H1 (cell line): ENCODE measurements around the gene KRTAP2-3. TPM values are rescaled to one million over a fixed set of nuclear protein-coding genes. Genes with fewer than 3 reads are reported as not detected.
A peak's percentile ranks its signal among the peaks of the same experiment; 100 is the strongest.

Experiments used
- CTCF ChIA-PET: fragments of 300-600 bp; sonication (Branson Sonifier 250); formaldehyde crosslinking; loops from one replicate; lab custom pipeline; 2021; ENCODE audit not compliant: partially characterized antibody; lab: Charles Lee
- POLR2A ChIA-PET: fragments of 300-600 bp; sonication (Branson Sonifier 250); formaldehyde crosslinking; loops from one replicate; lab custom pipeline; 2021; ENCODE audit warnings: inconsistent platforms; ENCODE audit not compliant: partially characterized antibody; lab: Charles Lee
- DNase-seq, 2 experiments: peaks; one replicate each; pipeline versions ENCODE4 v3.0.0 to v3.0.0-alpha.2; 2010 to 2022; ENCODE audit warnings: low spot score in 2 of 2, low read depth in 1 of 2, mixed read lengths in 1 of 2
- FAIRE-seq: peaks from 2 replicates; lab custom pipeline; 2011; peaks lifted over from hg19 to GRCh38; lab: Jason Lieb, UNC
- H2AFZ ChIP-seq: 2 replicates; pipeline ENCODE4 v1.8.1; 2012; ENCODE audit warnings: low read length, inconsistent platforms
- H2AK5ac ChIP-seq: 2 replicates; pipeline ENCODE4 v1.6.1; 2013; ENCODE audit warnings: low read depth, low read length
- H2BK120ac ChIP-seq: replicated peaks from 2 replicates; pipeline ENCODE3; 2013; ENCODE audit warnings: low read depth, low read length, inconsistent platforms
- H2BK12ac ChIP-seq: 2 replicates; pipeline ENCODE4 v1.6.1; 2013; ENCODE audit warnings: low read depth, low read length
- H2BK15ac ChIP-seq: 2 replicates; pipeline ENCODE4 v1.6.1; 2013; ENCODE audit warnings: low read length
- H2BK20ac ChIP-seq: 2 replicates; pipeline ENCODE4 v1.6.1; 2013; ENCODE audit warnings: low read length
- H2BK5ac ChIP-seq: 2 replicates; pipeline ENCODE4 v1.6.1; 2013; ENCODE audit warnings: low read depth, low read length
- H3K14ac ChIP-seq: 2 replicates; pipeline ENCODE4 v1.6.1; 2013; ENCODE audit warnings: inconsistent platforms; ENCODE audit not compliant: insufficient read length
- H3K18ac ChIP-seq: 2 replicates; pipeline ENCODE4 v1.6.1; 2013; ENCODE audit warnings: low read length; ENCODE audit errors: extremely low read depth
- H3K23ac ChIP-seq: 2 replicates; pipeline ENCODE4 v1.6.1; 2013; ENCODE audit warnings: inconsistent platforms; ENCODE audit not compliant: insufficient read length
- H3K23me2 ChIP-seq: 2 replicates; pipeline ENCODE4 v1.6.1; 2013; ENCODE audit warnings: low read depth, low read length
- H3K27ac ChIP-seq: 2 replicates; pipeline ENCODE4 v1.6.1; 2011; ENCODE audit warnings: low read depth, low read length, inconsistent platforms
- H3K27me3 ChIP-seq, 4 experiments: replicated peaks in 1 of 4; 1 replicate in 1 of 4; 2 replicates in 3 of 4; pipeline versions ENCODE4 v1.6.1 to v1.8.1; 2011 to 2013; ENCODE audit warnings: low read length in 3 of 4, mild to moderate bottlenecking in 3 of 4, inconsistent platforms in 2 of 4, mixed read lengths in 2 of 4, moderate library complexity in 1 of 4; ENCODE audit not compliant: control insufficient read depth in 3 of 4, insufficient read depth in 3 of 4; ENCODE audit errors: extremely low read depth in 1 of 4
- H3K36me3 ChIP-seq, 4 experiments: 2 replicates each; pipeline versions ENCODE4 v1.6.1 to v1.8.1; 2011 to 2013; ENCODE audit warnings: mild to moderate bottlenecking in 4 of 4, low read length in 3 of 4, moderate library complexity in 2 of 4, control low read depth in 1 of 4, inconsistent platforms in 1 of 4; ENCODE audit not compliant: insufficient read depth in 4 of 4, control insufficient read depth in 2 of 4
- H3K4ac ChIP-seq: replicated peaks from 2 replicates; pipeline ENCODE3; 2013; ENCODE audit warnings: low read length, low read depth, mixed read lengths, inconsistent platforms; ENCODE audit not compliant: insufficient read length
- H3K4me1 ChIP-seq, 4 experiments: replicated peaks in 1 of 4; 1 replicate in 1 of 4; 2 replicates in 3 of 4; pipeline versions ENCODE4 v1.6.1 to v1.8.1; 2011 to 2013; ENCODE audit warnings: low read length in 3 of 4, inconsistent platforms in 2 of 4, mixed read lengths in 1 of 4; ENCODE audit not compliant: insufficient read depth in 4 of 4, control insufficient read depth in 3 of 4
- H3K4me2 ChIP-seq, 2 experiments: 2 replicates each; pipeline versions ENCODE4 v1.6.1 to v1.8.1; 2011 to 2013; ENCODE audit warnings: low read depth in 2 of 2, low read length in 2 of 2, control low read depth in 1 of 2, inconsistent platforms in 1 of 2, mild to moderate bottlenecking in 1 of 2; ENCODE audit not compliant: insufficient read depth in 1 of 2
- H3K4me3 ChIP-seq, 4 experiments: fragments of 200-600, 300-600 bp in 1 of 4; sonication (generic), shearing (Covaris generic), sonication (Bioruptor Twin) in 1 of 4; 2 replicates each; pipeline versions ENCODE4 v1.5.1 to v1.8.1; 2011 to 2016; ENCODE audit warnings: low read length in 4 of 4, low read depth in 3 of 4, control low read depth in 2 of 4, inconsistent platforms in 2 of 4, mild to moderate bottlenecking in 2 of 4, mixed read lengths in 1 of 4, moderate library complexity in 1 of 4; ENCODE audit not compliant: insufficient read depth in 2 of 4; ENCODE audit errors: extremely low read depth in 1 of 4
- H3K56ac ChIP-seq: replicated peaks from 2 replicates; pipeline ENCODE3; 2013; ENCODE audit warnings: low read depth, mild to moderate bottlenecking, mixed read lengths, low read length, inconsistent platforms; ENCODE audit not compliant: insufficient read length
- H3K79me1 ChIP-seq: 2 replicates; pipeline ENCODE4 v1.6.1; 2013; ENCODE audit warnings: low read depth, low read length, control low read depth
- H3K79me2 ChIP-seq, 2 experiments: 2 replicates each; pipeline versions ENCODE4 v1.6.1 to v1.8.1; 2012 to 2013; ENCODE audit warnings: low read length in 2 of 2, mild to moderate bottlenecking in 2 of 2, inconsistent platforms in 1 of 2; ENCODE audit not compliant: insufficient read depth in 2 of 2, control insufficient read depth in 1 of 2
- H3K9ac ChIP-seq, 4 experiments: replicated peaks in 1 of 4; 1 replicate in 1 of 4; 2 replicates in 3 of 4; pipeline versions ENCODE4 v1.6.1 to v1.8.1; 2011 to 2013; ENCODE audit warnings: low read depth in 3 of 4, low read length in 3 of 4, control low read depth in 2 of 4, mild to moderate bottlenecking in 2 of 4, moderate library complexity in 2 of 4, inconsistent platforms in 1 of 4; ENCODE audit errors: extremely low read depth in 1 of 4
- H3K9me3 ChIP-seq, 2 experiments: 2 replicates each; pipeline versions ENCODE4 v1.6.1 to v1.8.1; 2012 to 2013; ENCODE audit warnings: mild to moderate bottlenecking in 2 of 2, moderate library complexity in 2 of 2, control low read depth in 1 of 2, inconsistent platforms in 1 of 2, low read depth in 1 of 2, low read length in 1 of 2, mixed read lengths in 1 of 2; ENCODE audit not compliant: insufficient read depth in 2 of 2
- H4K20me1 ChIP-seq, 2 experiments: replicated peaks in 1 of 2; 2 replicates each; pipeline versions ENCODE3 to v1.8.1; 2011 to 2013; ENCODE audit warnings: inconsistent platforms in 2 of 2, low read length in 2 of 2, mild to moderate bottlenecking in 1 of 2; ENCODE audit not compliant: insufficient read depth in 2 of 2, control insufficient read depth in 1 of 2
- H4K5ac ChIP-seq: 2 replicates; pipeline ENCODE4 v1.6.1; 2013; ENCODE audit warnings: low read length, low read depth, mixed read lengths, inconsistent platforms; ENCODE audit not compliant: insufficient read length
- H4K8ac ChIP-seq: 2 replicates; pipeline ENCODE4 v1.8.0; 2013; ENCODE audit warnings: mild to moderate bottlenecking, moderate library complexity, low read length, inconsistent platforms; ENCODE audit not compliant: insufficient read depth; ENCODE audit errors: extremely low read depth
- H4K91ac ChIP-seq: replicated peaks from 2 replicates; pipeline ENCODE3; 2013; ENCODE audit warnings: low read length, mixed read lengths, inconsistent platforms; ENCODE audit not compliant: insufficient read length
- ASH2L ChIP-seq: fragments of 200-600, 300-600 bp; sonication (generic); IDR thresholded peaks from one replicate; pipeline ENCODE4 v1.7.1; 2017; ENCODE audit warnings: low read length
- CBX5 ChIP-seq: fragments of 300-800, 300-1000 bp; sonication (generic); IDR thresholded peaks from 2 replicates; pipeline ENCODE4 v1.7.1; 2016; ENCODE audit warnings: antibody characterized with exemption, low read length, low read depth
- MAFK ChIP-seq: IDR thresholded peaks from 2 replicates; pipeline ENCODE4 v1.6.1; 2012; ENCODE audit warnings: low read depth, mild to moderate bottlenecking, improper control_type of control experiment, low read length
- SUZ12 ChIP-seq: fragments of 200-600 bp; sonication (generic); IDR thresholded peaks from 2 replicates; pipeline ENCODE4 v1.6.1; 2012; ENCODE audit warnings: mild to moderate bottlenecking, inconsistent platforms, low read length, moderate library complexity, mixed read lengths
- WGBS, 2 experiments: shearing (Covaris generic) in 1 of 2; methylation state at CpG; one replicate each; pipeline versions ENCODE4 v1.1.6 to v1.1.7; 2013 to 2015; ENCODE audit warnings: low lambda C conversion rate in 2 of 2, mixed read lengths in 2 of 2, inconsistent platforms in 1 of 2, low coverage in 1 of 2, missing lambda C conversion rate in 1 of 2; ENCODE audit not compliant: insufficient replicate concordance in 2 of 2, insufficient coverage in 1 of 2, insufficient read length in 1 of 2; ENCODE audit errors: extremely low coverage in 1 of 2, missing lambda C conversion rate in 1 of 2; 5-methylcytosine and 5-hydroxymethylcytosine counted together
- polyA plus RNA-seq, 7 experiments: library from polyadenylated mRNA; depleted of rRNA in 3 of 7; stranded (reverse) in 5 of 7; unstranded in 2 of 7; fragments of >200 nt in 5 of 7; fragments of 200-250 nt in 2 of 7; gene quantifications; 1 replicate in 5 of 7; 2 replicates in 1 of 7; 4 replicates in 1 of 7; pipeline versions ENCODE4 v1.2.1 to v1.2.3, GENCODE V29; 2011 to 2013; ENCODE audit warnings: missing spikeins in 2 of 7, mixed read lengths in 2 of 7
- total RNA-seq: library from RNA; stranded (reverse); fragmentation: NEBNext Ultra II Directional; extraction: Animal tissue kit (Norgen Biotek cat#: 25700); gene quantifications from 2 replicates; pipeline ENCODE4 v1.2.1, GENCODE V29; 2021

The KRTAP2-3 gene
- total and polyA plus RNA-seq, 2 of the 8 experiments (the other 6 are each of a cell fraction or from before 2014, with no cell fraction given): not detected

- POLR2A ChIA-PET: no interaction called here
- Histone ChIP-seq H3K4ac (no peak overlapping the region), H2BK120ac (no peak overlapping the region), H3K23ac (no peak overlapping the region), H3K4me3 (no peak overlapping the region), H3K4me1 (no peaks in the 10 kb centered on the region), H3K27me3 (no peaks in the 10 kb centered on the region; a peak in 1 of 7 replicates), H2AK5ac (no peak overlapping the region), H3K56ac (no peak overlapping the region), H2BK5ac (no peak overlapping the region), H4K5ac (no peak overlapping the region), H2BK15ac (no peak overlapping the region), H3K9me3 (no peaks in the 10 kb centered on the region), H3K14ac (no peak overlapping the region), H2BK20ac (no peak overlapping the region), H3K4me2 (no peak overlapping the region), H3K27ac (no peak overlapping the region), H4K8ac (no peak overlapping the region), H3K23me2 (no peaks in the 10 kb centered on the region), H4K91ac (no peak overlapping the region), H3K36me3 (no peaks in the 10 kb centered on the region), H2BK12ac (no peak overlapping the region), H4K20me1 (no peaks in the 10 kb centered on the region), H3K79me2 (no peaks in the 10 kb centered on the region), H2AFZ (peak overlapping the region; percentile 46; the same call in 1 of the 2 replicates), H3K79me1 (no peaks in the 10 kb centered on the region), H3K18ac (no peak overlapping the region), H3K9ac (no peak overlapping the region)
- WGBS, 2 experiments: 83% methylated on average over 3 of the region's 3 CpGs; no CpG with 5 or more reads in 1 of the 2 experiments
- CTCF ChIA-PET: interaction anchor here (0.9 to 1.1 kb wide), 2 partner anchors 10 to 37 kb away, joined by 3 to 4 read pairs; partner anchors contain the start of gene KRTAP3-1
- no peak for FAIRE-seq
- TF ChIP-seq CBX5: no peak
- no peak for TF ChIP-seq MAFK
- no peak for TF ChIP-seq ASH2L
- no peak for TF ChIP-seq SUZ12
- DNase-seq: no peak
These were observed 41.4 kb downstream of the KRTAP2-3 start for GRCh38 chr17:41018541-41018940.
